ENCODE data around the gene TMOD1. TPM values are rescaled to one million over a fixed set of nuclear protein-coding genes. Genes with fewer than 3 reads are reported as not detected.

The TMOD1 gene
- total RNA-seq, 1 donor from 2014 or later = 1.3 TPM

- Mint-ChIP-seq H3K9me3 (ENCODE audit: low read depth) (no peaks in the 10 kb centered on the region), H3K36me3 (ENCODE audit: low read depth) (peaks cover 3% of the 10 kb centered on the region), H3K4me3 (ENCODE audit: unreplicated experiment) (no peak overlapping the region), H3K4me1 (ENCODE audit: low read depth) (no peaks in the 10 kb centered on the region), H3K27ac (ENCODE audit: unreplicated experiment) (no peak overlapping the region), H3K27me3 (ENCODE audit: low read depth) (peaks cover 68% of the 10 kb centered on the region)
- DNase-seq (ENCODE audit: low spot score) = no peak
- no peak for TF ChIP-seq CTCF (IDR thresholded peaks at IDR 0.05)
These were observed 18.0 kb downstream of the TMOD1 start for GRCh38 chr9:97519441-97519970.

DNA sequence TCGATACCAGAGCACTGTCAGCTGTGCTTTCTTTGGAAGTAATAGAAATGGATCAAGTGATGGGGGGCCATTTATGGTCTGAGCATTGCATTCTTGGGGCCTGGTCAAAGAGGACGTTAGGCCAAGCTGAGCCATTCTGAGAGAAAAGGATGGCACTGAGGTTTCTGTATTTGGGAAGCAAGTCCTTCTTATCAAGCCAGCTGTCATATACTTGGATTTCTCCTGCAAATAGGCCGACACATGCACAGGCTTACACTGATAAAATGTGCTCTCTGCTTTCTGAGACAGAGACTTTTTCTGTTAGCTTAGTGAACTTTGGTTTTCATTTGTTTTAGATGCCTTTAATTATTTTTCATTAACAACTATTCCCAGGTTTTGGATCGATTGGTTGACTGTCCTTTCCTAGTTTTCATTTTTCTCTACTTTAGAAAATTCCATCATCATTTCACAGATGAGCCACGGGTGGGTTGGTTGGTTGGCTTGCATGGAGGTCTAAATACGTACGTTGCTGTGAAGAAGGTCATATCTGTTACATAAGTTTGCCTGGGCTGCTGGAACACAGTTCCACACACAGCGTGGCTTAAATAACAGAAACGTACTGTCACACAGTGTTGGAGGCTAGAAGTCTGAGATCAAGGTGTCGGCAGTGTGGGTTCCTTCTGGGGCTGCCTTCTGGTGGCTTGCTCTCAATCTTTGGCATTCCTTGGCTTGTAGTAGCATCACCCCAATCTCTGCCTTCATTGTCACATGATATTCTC, 20.3 kb downstream of the TMOD1 start:
- H3K9me3 Mint-ChIP-seq (ENCODE audit: low read depth) = no peaks in the 10 kb centered on the region
- no peak for DNase-seq (ENCODE audit: low spot score)
- no peak overlapping the region for H3K27ac Mint-ChIP-seq (ENCODE audit: unreplicated experiment)
- H3K36me3 Mint-ChIP-seq (ENCODE audit: low read depth) = peaks cover 1% of the 10 kb centered on the region
- no peak for TF ChIP-seq CTCF (IDR thresholded peaks at IDR 0.05)
- H3K27me3 Mint-ChIP-seq (ENCODE audit: low read depth) = peaks cover 50% of the 10 kb centered on the region
- no peaks in the 10 kb centered on the region for H3K4me1 Mint-ChIP-seq (ENCODE audit: low read depth)
- H3K4me3 Mint-ChIP-seq (ENCODE audit: unreplicated experiment) = no peak overlapping the region

DNA sequence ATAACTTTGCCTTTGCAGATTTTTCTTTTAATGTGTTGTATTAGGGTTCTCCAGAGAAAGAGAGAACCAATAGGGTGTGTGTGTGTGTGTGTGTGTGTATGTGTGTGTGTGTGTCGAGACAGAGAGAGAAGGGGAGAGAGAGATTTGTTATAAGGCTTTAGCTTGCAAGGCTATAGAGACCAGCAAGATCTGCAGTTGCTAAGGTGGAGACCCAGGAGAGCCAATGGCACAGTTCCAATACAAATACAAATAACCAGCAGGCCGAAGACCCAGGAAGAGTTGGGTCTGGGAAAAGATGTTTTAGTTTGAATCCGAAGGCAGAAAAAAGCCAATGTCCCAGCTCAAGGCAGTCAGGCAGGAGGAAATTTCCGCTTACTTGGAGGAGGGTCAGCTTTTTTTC, 23.0 kb downstream of the TMOD1 start:
- Mint-ChIP-seq H3K9me3 (ENCODE audit: low read depth) (no peaks in the 10 kb centered on the region), H3K36me3 (ENCODE audit: low read depth) (no peaks in the 10 kb centered on the region), H3K4me3 (ENCODE audit: unreplicated experiment) (no peak overlapping the region), H3K27ac (ENCODE audit: unreplicated experiment) (no peak overlapping the region), H3K4me1 (ENCODE audit: low read depth) (peaks cover under 1% of the 10 kb centered on the region), H3K27me3 (ENCODE audit: low read depth) (peaks cover 46% of the 10 kb centered on the region)
- no peak for TF ChIP-seq CTCF (IDR thresholded peaks at IDR 0.05)
- DNase-seq (ENCODE audit: low spot score) = no peak

DNA sequence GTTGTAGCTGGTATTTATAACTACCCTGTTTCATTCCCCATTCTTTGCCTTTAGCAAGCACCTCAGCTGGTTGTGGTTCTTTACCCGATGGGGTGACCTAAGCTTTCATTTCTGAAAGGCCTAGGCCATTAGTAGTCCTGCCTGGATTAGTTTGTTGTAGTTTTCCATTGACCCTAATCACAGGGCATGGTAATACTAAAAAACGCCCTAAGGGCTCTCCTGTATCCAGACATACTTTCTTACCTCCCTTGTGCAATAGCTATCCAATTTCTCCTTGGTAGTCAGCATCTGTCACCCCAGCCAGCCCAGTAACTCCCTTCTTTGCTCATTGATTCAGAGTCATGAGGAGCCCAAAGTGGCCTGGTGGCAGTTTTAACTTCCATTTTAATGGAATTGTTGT, 24.0 kb downstream of the TMOD1 start:
- H3K4me3 Mint-ChIP-seq (ENCODE audit: unreplicated experiment) = no peak overlapping the region
- peaks cover 5% of the 10 kb centered on the region for H3K4me1 Mint-ChIP-seq (ENCODE audit: low read depth)
- H3K27ac Mint-ChIP-seq (ENCODE audit: unreplicated experiment) = no peak overlapping the region
- H3K9me3 Mint-ChIP-seq (ENCODE audit: low read depth) = no peaks in the 10 kb centered on the region
- no peak for TF ChIP-seq CTCF (IDR thresholded peaks at IDR 0.05)
- no peak for DNase-seq (ENCODE audit: low spot score)
- H3K36me3 Mint-ChIP-seq (ENCODE audit: low read depth) = no peaks in the 10 kb centered on the region
- peaks cover 45% of the 10 kb centered on the region for H3K27me3 Mint-ChIP-seq (ENCODE audit: low read depth)

DNA sequence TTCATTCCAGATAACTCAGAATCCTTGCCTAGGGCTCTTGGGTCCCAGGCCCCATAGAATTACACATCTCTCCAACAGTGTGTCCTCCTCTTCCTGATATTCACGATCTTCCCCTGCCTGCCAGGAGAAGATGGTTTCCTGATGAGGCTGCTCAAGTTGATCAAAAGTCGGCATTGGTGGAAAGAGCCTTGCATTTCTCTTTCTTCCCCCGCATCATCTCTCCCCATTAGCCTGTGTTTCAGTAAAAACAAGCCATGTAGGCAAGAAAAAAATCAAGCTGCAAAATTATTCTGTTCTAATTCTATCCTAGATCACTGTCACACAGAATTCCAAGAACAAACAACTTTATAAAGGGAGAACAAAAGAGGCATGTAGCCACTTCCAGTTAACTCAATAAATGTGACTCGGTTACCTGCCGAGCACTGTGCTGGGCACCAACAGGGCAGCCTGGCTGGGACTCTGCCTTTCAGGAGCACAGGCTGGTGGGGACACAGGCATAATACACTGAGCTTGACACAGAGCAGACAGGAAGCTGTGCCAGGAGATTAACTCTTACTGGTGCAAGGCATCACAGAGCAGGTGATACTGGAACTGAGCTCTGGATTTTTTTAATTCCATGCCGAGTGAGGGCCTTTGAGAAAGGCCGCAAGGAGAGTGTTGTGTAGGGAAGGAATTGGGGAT, 25.6 kb downstream of the TMOD1 start:
- Mint-ChIP-seq H3K36me3 (ENCODE audit: low read depth) (no peaks in the 10 kb centered on the region), H3K4me3 (ENCODE audit: unreplicated experiment) (no peak overlapping the region), H3K4me1 (ENCODE audit: low read depth) (peaks cover 5% of the 10 kb centered on the region), H3K27me3 (ENCODE audit: low read depth) (peaks cover 35% of the 10 kb centered on the region), H3K9me3 (ENCODE audit: low read depth) (no peaks in the 10 kb centered on the region), H3K27ac (ENCODE audit: unreplicated experiment) (no peak overlapping the region)
- DNase-seq (ENCODE audit: low spot score) = no peak
- no peak for TF ChIP-seq CTCF (IDR thresholded peaks at IDR 0.05)
